ENCODE measurements around the gene SELENON.
"Not testable (repeated sequence)": the region's sequence is repeated elsewhere in the genome, so short reads cannot be mapped to it uniquely, and the experiment has no call there.

Gene SELENON

DNA sequence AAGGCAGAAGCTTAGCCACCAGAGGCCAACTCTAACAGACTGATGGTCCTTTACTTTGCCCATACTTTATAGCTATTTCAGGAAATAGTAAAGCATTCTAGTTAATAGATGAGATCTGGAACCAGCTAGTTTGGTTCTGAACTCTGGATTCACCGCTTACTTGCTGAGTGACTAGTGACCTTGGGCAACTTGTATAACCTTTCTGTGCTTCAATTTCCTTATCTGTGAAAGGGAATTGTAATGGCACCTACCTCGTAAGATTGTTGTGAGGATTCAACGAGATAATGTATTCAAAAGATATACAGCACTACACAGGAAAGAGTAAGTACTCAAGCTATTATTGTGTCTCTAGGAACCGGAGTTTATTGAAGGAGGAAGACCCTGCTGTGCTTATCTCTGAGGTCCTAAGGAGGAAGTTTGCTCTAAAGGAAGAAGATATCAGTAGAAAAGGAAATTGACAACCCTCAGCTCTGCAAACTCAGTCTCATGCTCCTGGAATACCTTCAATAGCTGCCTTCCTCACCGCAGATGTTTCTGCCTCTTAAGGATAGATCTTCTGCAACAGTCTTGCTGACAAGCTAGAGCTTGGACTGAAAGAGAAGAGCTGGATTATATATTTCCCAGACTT is 31.7 kb downstream of the SELENON start:
- DNase-seq: no peak

DNA sequence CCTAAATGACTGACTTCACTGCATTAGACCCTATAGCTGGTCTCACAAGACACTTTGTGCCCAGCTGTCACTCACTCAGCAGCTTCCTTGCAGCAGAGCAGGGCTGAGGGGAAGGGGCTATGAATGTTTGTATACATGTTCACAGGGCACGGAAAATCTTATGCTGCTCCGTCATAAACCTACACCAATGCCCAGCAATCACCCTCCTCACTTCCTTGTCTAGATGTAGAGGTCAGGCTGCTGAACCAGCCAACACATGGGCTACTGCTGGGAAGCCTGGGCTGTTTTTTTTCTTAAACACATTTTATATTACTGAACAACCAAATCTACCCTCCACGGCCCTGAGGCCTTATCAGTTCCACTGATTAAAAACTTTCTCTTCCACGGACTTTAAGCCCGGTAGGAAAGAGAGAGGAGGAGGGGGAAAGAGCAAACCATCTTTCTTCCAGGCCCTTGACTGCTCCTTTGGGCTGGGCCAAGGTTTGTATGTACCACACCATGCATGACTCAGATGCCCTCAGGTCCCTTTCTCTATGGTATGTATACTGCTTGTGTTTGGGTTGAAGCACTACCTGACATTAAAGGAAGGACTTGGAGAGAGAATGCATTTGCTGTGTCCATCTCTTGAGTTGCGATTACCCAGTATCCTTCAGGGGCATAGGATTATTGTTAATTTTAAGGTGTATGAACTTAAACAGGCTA is 32.5 kb downstream of the SELENON start:
- no peak for DNase-seq

DNA sequence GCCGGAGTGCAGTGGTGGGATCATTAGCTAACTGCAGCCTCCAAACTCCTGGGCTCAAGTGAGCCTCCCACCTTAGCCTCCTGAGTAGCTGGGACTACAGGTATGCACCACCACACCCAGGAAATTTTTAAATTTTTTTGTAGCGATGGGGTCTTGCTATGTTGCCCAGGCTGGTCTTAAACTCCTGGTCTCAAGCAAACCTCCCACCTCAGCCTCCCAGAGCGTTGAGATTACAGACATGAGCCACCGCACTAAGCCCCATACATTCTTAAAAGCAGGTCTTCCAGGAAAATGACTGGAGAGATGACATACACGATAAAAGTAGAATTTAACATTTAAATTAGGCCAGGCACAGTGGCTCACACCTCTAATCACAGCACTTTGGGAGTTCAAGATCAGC is 33.2 kb downstream of the SELENON start:
- no peak for DNase-seq

DNA sequence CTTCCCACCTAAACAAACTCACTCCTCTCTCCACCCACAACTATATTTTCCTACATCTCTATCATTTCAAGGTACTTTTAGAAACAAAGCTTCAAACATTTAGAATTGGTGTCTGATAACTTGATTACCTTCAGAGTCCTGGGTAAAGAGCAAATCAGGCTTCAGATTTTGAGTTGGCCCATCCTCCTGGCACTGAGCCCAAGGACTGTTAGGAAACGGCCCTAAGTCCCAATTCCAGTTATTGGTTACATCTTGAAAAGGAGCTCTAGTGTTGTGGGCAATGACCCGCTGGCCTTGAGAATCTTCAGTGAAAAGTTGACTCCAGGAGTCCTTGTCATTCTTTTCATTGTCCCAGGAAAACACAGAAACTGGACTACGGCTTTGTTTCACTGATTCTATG is 34.9 kb downstream of the SELENON start:
- no peak for DNase-seq

DNA sequence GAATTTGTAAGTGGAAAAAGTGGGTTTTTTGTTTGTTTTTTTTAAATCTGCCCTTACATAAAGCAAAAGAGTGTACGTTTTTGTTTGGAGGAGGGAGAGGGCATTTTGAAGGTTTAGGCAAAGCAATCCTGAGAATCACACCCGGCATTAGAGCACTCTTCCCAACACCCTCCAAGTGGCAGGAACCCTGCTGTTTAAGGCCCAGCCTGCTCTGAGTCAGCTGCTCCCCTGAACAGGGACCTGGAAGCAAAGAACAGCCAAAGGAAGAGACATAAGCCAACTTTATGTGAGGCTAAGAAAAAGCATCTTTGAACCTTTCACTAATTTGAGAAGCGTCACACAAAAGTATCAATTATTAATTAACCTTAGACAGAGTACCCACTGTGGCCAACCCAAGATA is 36.7 kb downstream of the SELENON start:
- no peak for DNase-seq

DNA sequence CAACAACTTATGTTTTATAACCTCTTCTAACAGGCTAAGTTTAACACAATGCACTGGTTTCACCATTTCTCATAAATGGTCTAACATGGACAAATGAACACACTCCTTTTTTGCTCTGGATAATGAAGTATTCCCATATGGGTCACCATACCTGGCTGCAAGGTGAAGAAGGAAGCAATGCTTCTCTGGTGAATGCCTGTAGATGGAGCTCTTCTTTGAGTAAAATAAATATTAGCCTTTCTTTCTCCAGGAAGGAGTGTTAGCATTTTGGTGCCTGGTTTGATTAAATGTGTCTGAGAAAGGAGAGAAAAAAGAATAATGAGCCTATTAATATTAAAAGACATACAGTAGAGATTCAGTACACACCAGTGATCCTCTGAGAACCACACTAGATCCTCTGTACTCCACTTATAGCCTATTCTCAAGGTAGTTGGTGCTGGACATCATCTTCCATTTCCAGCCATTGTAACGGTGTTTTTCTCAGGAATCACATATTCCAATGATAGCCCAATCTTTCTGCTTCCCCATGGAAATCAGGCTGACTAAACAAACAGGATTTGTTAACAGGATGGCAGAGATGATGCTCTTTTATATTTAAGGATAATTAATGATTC is 37.4 kb downstream of the SELENON start:
- no peak for DNase-seq

DNA sequence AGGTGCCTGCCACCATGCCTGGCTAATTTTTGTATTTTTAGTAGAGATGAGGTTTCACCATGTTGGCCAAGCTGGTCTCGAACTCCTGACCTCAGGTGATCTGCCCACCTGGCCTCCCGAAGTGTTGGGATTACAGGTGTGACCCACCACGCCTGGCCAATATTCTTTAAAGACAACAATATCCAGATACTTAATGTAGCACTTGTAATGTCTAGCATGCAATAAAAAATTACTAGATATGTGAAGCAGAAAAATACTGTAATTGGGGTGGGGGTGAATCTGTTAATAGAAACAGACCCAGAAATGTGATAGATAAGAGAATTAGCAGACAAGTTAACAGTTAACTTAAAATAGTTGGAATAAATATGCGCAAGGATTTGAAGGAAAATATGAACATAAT is 39.8 kb downstream of the SELENON start:
- not testable (repeated sequence) for DNase-seq

DNA sequence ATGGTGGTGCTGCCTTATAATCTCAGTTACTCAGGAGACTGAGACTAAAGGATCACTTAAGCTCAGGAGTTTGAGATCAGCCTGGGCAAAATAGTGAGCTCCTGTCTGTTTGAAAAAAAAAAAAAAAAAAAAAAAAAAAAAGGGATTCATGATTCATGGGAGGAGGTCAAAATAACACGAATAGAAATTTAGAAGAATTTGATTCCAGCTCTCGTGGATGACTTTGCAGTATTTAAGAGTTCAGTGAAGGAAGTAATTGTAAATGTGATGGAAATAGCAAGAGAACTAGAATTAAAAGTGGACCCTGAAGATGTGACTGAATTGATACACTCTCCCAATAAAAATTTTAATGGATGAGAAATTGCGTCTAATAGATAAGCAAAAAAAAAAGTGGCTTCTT is 43.5 kb downstream of the SELENON start:
- no peak for DNase-seq

DNA sequence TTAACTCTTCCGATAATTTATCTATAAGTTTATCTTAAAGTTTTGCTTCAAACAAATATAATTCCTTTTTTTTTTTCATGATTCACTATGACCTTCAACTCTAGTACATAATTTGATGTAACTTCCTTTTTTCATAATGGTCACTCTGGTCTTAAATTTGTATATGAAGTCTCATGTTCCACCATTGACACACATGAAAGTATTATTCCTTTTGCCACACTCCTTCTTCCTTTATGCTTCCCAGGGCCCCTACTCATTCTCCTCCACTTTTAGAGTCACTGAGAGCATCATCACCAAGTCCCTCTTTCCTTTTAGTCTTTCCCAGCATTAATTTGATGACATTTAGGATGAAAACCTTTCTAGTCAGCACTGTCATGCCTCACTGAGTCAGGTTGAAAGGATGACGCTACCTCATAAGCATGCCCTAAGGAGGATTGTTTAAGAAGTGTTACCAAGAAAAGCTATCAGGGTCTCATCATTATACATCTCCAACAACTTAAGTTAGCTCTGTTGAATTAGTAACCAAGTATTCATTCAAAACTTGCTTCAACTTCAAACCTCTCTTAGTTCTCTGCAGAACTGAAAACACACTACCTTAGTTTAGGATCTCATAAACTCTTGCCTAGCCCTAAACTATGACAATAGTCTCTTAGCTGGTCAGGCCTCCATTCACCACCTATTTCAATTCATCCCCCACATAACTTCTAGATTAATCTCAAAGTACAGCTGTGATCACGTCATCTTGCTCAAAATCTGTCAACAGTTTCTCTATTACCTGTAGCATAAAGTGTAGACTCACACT is 44.7 kb downstream of the SELENON start:
- no peak for DNase-seq

DNA sequence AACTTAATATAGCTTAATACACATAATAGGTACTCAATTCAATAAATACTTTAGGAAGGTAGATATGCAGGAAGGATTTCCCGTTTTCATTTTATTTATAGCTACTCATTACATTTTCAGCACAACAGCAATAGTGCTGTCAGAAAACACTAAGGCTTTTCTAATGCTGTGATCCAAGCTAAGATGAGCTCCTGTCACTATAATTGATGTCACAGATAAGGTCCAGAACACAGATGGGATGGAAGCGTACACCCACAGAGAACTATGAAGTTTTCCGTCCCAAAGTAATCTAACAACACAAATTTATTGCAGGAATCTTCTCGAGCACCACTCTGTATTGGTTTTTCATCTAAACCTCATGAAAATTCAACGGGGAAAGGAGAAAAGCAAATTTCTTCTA is 45.7 kb downstream of the SELENON start:
- no peak for DNase-seq

DNA sequence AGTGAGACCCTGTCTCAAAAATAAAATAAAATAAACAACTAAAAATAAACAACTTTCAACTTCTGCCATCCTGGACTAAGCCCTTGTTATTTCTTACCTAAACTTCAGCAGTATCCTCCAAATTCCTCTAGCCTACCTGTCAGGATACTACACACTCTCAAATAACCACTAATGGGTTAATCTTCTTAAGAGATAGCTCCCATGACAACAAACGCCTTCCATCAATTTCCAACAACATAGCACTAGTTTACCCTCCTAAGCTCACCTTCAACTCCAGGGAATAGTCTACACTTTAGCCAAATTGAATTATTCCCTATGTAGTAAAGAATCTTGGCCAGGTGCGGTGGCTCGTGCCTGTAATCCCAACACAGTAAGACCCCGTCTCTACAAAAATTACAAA is 47.9 kb downstream of the SELENON start:
- no peak for DNase-seq

DNA sequence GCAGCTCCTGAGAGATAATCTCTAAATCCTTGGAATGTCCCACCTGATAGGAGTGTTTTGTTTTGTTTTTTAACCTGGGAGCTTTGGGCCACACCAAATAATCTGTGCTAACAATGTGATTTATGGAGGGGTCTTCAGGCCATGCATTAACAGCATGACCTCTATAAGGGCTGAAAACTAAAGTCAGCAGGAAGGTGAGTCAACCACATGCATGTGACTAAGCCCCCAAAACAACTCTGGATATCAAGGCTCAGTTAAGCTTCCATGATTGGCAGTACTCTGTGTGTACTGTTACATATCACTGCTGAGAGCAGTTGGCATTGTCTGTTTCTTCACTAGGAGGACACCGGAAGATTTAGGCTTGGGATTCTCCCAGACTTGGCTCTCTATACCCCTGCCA is 48.5 kb downstream of the SELENON start:
- DNase-seq: no peak

DNA sequence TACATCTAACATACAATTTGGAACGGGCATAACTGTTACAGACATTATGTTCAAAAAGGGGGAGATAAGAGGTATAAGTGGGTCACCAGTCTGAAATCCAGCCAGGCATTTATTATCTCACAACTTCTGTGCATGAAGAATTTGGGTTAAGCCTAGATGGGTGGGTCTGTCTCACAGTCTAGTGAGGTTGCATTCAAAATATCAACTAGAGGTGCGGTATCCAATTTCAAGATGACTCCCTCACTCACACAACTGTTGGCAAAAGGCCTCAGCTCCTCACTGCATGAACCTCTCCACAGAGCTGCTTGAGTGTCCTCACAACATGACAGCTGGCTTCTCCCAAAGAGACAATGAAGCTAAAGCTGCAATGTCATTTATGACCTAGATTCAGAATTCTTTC is 54.6 kb downstream of the SELENON start:
- no peak for DNase-seq

DNA sequence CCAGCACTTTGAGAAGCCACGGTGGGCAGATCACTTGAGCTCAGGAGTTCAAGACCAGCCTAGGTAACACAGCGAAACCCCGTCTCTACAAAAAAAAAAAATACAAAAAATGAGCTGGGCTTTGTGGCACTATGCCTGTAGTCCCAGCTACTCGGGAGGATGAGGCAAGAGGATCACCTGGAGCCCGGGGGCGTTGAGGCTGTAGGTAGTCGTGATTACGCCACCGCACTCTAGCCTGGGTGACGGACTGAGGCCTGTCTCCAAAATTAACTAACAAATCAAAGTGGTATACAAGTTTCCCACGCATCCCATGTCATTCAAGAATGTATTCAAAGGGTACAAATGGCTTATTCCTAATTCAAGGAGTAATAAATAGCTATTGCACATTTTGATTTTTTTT is 56.9 kb downstream of the SELENON start:
- no peak for DNase-seq

DNA sequence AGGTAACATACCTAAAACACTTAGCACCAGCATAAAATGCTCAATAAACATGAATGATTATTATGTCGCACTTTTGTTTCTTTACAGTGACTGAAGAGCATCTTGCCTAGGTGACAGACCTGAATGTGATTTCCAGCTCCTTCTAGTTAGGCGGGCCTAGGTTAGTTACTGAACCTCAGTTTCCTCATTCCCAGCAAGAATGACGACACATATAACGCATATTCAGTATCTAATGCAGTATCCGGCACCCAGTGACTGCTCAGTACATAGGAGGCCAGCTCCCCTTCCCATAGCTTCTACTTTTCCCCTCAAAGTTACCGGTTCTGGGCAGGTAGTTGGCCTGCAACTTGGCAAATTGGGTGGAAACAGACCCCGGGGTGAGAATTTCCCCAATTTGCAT is 58.5 kb downstream of the SELENON start:
- no peak for DNase-seq

DNA sequence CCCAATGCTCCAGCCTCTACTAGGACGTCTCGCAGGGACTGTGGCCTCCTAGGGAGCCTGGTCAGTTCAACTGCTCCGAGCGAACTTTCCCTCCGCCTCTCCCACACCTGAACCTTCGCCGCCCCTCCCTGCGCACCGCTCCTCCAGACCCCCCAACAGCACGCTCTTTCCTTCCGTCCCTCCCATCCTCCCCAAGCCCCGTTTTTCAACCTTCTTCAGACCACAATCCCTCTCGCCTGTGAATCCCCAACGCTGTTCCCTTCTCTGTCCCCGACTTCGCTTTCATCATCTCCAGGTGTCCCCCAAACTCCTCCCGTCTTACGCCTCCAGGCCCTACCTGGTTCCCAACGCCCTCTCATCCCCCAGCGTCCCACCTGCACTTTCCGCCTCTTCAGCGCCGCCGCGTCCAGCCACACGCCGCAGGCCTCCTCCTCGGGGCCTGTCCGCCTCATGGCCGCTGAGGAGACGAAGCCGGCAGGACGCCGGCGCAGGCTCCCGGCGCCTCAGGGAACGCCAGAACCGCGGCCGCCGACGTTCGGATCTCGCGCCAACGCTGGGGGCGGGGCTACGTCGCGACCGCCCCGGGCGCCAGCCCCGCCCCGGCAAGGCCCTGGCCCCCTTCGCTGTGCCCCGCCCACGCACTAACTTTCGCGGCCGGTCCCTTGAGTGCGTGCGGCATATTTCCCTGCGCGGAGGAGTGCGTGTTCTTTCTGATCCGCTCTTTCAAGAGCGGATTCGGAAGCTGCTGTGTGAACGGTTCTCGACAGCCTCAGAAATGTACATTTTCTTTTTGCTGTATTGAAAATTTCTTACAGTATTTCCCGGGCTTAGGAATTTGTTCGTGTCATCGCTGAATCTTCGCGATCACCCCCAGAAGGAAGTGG is 59.2 kb downstream of the SELENON start, which contains the start of gene AUNIP:
TSS of gene AUNIP (minus strand) at position 552 of the 884 bp plus-strand sequence. CDS start at position 452, 100 bp downstream.
- DNase-seq: peak in 11 of 14 donors; percentile 13 to 74 (median 45)

DNA sequence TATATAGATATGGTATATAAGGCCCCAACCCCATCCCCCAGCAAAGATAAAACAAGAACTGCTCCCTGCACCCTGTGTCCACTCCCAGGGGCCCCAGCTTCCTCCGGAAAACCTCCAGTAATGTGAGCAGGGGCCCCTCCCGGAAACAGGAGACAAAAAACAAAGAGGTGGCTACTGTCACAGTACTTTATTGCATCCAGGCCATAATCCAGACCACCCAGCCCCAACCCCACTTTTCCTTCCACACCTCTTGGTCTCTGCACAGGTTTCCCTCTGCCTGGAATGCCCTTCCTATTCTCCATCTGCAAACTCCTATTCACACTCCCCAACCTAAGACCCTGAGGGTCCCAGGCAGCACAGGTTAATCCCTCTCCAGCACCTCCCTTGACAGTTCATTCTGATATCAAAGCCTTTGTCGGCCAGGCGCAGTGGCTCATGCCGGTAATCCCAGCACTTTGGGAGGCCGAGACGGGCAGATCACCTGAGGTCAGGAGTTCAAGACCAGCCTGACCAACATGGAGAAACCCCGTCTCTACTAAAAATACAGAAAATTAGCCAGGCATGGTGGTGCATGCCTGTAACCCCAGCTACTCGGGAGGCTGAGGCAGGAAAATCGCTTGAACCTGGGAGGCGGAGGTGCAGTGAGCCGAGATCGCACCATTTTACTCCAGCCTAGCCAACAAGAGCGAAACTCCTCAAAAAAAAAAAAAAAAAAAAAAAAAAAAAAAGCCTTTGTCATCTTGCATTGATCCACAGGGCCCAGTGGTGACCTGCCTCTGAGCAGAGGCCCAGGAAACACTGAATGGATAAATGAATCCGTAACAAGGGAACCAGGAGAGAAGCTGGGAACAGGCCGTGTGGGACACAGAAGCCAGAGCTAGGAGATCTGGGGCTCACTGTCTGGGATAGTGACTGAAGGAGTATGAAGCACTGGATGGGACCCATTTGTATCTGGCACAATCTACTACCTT is 61.6 kb downstream of the SELENON start:
- peak in 2 of 14 donors; percentile 18 to 30 for DNase-seq

DNA sequence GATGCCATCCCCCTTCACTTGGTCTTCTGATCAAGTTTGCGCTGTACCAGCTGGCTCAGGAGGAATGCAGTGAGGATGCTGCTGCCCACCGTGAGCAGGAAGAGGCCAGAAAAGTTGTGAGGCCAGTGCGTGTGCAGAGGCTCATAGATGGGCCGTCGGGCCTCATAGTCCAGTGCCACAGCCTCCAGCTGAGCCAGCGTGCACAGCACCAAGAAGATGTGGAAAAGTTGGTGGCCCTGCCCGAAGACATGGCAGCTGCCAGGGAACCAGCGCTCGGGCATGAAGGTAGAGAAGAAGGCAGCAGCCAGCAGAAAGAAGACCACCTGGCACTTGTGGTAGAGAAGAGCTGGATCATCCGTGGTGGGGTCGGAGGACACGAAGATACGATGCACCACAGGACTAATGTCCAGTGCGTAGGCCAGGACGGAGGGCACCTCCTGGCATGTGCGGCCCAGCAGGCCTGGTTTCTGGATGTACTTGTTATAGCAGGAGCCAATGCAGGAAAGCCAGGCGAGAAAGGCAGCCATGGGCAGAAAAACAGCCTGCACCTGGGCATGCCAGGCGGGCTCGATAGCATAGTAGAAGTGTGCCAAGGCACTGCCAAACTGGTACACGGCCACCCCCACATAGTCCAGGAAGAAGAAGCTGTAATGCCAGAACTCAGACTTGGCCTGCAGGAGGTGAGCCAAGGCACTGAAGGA is 62.9 kb downstream of the SELENON start:
- DNase-seq: peak in 1 of 14 donors; percentile 72

DNA sequence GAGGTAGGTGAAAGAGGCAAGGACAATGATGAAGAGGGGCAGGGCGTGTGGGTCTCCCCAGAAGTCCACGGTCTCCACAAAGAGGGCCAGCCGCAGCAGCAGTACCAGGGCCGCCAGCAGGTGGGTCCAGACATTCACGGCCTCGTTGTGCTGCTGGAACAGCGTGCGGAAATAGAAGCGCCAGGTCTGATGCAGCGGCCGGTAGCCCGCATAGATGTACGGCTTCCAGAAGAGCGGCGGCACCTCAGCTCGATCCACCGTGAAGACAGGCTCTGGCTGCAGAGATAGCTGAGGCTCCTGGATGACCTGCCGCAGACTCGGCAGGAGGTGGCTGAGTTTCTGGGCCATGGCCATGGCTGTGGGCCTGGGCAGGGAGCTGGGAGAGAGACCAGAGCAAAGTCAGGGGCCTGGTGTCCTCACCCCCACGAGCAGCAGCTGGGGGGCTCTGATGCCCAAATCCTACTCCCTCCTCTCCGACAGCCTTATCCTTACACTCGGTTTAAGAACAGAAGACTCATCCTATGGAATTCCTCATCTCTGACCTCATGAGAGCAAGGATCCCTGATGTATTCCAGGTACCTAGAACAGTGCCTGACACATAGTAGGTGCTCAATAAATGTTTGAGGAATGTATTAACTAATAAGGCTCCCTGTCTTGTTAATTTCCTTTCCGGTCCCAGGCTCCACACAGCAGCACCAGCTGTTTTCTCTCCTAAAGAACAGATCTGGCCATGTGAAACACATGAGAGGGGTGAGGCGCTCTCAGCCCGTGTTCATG is 63.7 kb downstream of the SELENON start:
- peak in 1 of 14 donors; percentile 62 for DNase-seq
